Liver (tissue), 3 donors: ENCODE data around the gene MAPK8IP2.

Experiments used
- GABPA ChIP-seq, 2 donors: IDR thresholded peaks in 1 of 2; conservative IDR thresholded peaks in 1 of 2; 2 replicates each; pipeline ENCODE4 v1.6.1; 2016; ENCODE audit warnings: antibody characterized with exemption in 2 of 2, mild to moderate bottlenecking in 1 of 2, moderate library complexity in 1 of 2
- RAD21 ChIP-seq, 2 donors: IDR thresholded peaks; 2 replicates each; pipeline ENCODE4 v1.6.1; 2016; ENCODE audit warnings: antibody characterized with exemption in 2 of 2, mild to moderate bottlenecking in 2 of 2
- YY1 ChIP-seq: IDR thresholded peaks from 2 replicates; pipeline ENCODE4 v1.6.1; 2016; ENCODE audit warnings: antibody characterized with exemption, mild to moderate bottlenecking
- TF ChIP-seq, protein P1 (sequence below): fragments of 150-350 bp; IDR thresholded peaks from 2 replicates; pipeline ENCODE4 v1.5.1; 2017; ENCODE audit warnings: improper control_type of control experiment, low read depth, low read length; ENCODE audit not compliant: missing input control
- TF ChIP-seq, protein P2 (sequence below): IDR thresholded peaks from 2 replicates; pipeline ENCODE4 v1.6.1; 2016; ENCODE audit warnings: antibody characterized with exemption, mild to moderate bottlenecking
- TF ChIP-seq, protein P3 (sequence below): IDR thresholded peaks from 2 replicates; pipeline ENCODE4 v1.6.1; 2016; ENCODE audit warnings: antibody characterized with exemption
- donor health status: healthy.
- donor health status: healthy.

DNA sequence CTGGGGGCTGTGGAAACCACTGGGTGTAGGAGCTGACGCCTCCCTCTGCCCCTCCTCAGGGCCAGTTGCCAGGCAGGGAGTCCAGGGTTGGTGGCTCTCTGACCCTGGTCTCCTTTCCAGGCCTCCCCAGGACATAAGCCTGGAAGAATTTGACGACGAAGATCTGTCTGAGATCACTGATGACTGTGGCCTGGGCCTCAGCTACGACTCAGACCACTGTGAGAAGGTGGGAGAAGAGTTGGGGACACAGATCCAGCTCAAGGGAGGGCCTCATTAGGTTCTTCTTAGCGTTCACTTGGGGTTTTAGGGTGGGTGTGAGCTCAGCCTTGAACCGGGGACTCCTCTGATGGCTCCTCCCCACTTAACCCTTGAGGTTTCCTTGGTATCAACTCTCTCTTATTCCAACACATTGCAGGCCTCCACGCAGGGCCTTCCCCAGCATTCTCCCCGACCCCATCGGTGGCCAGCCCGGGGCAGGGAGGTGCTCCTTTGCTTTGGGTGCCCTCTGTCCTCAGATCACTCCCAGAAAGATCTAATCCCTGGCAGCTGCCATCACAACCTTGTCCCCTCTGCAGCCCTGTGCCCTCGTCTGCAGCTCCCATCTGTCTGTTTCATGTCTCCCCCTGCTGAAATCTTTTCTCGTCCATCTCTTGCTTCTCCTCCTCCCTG is 1.2 kb downstream of the MAPK8IP2 start:
- TF ChIP-seq YY1 (no peak), GABPA (IDR thresholded peaks at IDR 0.05 in 1 of 2, conservative IDR thresholded peaks at IDR 0.05 in 1 of 2) (no peak), RAD21 (IDR thresholded peaks at IDR 0.05) (no peak)
- TF ChIP-seq, protein P1, sequence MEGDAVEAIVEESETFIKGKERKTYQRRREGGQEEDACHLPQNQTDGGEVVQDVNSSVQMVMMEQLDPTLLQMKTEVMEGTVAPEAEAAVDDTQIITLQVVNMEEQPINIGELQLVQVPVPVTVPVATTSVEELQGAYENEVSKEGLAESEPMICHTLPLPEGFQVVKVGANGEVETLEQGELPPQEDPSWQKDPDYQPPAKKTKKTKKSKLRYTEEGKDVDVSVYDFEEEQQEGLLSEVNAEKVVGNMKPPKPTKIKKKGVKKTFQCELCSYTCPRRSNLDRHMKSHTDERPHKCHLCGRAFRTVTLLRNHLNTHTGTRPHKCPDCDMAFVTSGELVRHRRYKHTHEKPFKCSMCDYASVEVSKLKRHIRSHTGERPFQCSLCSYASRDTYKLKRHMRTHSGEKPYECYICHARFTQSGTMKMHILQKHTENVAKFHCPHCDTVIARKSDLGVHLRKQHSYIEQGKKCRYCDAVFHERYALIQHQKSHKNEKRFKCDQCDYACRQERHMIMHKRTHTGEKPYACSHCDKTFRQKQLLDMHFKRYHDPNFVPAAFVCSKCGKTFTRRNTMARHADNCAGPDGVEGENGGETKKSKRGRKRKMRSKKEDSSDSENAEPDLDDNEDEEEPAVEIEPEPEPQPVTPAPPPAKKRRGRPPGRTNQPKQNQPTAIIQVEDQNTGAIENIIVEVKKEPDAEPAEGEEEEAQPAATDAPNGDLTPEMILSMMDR = no peak
- TF ChIP-seq, protein P2, sequence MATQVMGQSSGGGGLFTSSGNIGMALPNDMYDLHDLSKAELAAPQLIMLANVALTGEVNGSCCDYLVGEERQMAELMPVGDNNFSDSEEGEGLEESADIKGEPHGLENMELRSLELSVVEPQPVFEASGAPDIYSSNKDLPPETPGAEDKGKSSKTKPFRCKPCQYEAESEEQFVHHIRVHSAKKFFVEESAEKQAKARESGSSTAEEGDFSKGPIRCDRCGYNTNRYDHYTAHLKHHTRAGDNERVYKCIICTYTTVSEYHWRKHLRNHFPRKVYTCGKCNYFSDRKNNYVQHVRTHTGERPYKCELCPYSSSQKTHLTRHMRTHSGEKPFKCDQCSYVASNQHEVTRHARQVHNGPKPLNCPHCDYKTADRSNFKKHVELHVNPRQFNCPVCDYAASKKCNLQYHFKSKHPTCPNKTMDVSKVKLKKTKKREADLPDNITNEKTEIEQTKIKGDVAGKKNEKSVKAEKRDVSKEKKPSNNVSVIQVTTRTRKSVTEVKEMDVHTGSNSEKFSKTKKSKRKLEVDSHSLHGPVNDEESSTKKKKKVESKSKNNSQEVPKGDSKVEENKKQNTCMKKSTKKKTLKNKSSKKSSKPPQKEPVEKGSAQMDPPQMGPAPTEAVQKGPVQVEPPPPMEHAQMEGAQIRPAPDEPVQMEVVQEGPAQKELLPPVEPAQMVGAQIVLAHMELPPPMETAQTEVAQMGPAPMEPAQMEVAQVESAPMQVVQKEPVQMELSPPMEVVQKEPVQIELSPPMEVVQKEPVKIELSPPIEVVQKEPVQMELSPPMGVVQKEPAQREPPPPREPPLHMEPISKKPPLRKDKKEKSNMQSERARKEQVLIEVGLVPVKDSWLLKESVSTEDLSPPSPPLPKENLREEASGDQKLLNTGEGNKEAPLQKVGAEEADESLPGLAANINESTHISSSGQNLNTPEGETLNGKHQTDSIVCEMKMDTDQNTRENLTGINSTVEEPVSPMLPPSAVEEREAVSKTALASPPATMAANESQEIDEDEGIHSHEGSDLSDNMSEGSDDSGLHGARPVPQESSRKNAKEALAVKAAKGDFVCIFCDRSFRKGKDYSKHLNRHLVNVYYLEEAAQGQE = no peak
- TF ChIP-seq, protein P3, sequence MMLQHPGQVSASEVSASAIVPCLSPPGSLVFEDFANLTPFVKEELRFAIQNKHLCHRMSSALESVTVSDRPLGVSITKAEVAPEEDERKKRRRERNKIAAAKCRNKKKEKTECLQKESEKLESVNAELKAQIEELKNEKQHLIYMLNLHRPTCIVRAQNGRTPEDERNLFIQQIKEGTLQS = no peak
